GM19239 (cell line): ENCODE measurements around the gene RALGAPA2.

Source experiments
- DNase-seq: peaks from one replicate; pipeline ENCODE4 v3.0.0; 2011; ENCODE audit warnings: low spot score; ENCODE audit not compliant: insufficient read length
- FAIRE-seq: peaks from 2 replicates; lab custom pipeline; 2011; peaks lifted over from hg19 to GRCh38; lab: Jason Lieb, UNC

The RALGAPA2 gene

DNA sequence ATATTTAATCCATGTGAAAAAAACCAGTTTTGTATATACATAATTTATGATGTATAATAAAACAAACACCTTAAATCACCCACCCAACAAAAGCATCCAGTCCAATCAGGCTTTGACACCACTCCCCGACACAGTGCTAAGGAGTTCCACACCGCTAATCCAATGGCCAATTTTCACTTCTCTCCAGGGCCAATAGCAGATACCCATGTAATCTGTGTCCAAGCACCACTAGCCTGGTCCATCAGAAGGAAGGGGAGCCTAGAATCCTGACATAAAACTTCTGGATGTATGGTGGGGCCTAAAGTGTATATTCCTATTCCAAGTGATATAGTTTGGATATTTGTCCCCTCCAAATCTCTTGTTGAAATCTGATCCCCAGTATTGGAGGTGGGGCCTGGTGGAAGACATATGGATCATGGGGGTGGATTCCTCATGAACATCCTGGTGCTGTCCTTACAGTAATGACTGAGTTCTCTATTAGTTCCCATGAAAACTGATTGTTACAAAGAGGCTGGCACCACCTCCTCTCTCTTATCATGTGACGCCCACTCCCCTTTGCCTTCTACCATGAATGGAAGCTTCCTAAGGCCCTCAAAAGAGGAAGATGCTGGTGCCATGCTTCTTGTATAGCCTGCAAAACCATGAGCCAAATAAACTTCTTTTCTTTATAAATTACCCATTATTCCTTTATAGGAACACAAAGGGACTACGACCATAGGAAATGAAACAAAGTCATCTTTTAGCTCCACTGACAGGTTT lies 20.8 kb downstream of the RALGAPA2 start:
- no peak for DNase-seq
- no peak for FAIRE-seq

DNA sequence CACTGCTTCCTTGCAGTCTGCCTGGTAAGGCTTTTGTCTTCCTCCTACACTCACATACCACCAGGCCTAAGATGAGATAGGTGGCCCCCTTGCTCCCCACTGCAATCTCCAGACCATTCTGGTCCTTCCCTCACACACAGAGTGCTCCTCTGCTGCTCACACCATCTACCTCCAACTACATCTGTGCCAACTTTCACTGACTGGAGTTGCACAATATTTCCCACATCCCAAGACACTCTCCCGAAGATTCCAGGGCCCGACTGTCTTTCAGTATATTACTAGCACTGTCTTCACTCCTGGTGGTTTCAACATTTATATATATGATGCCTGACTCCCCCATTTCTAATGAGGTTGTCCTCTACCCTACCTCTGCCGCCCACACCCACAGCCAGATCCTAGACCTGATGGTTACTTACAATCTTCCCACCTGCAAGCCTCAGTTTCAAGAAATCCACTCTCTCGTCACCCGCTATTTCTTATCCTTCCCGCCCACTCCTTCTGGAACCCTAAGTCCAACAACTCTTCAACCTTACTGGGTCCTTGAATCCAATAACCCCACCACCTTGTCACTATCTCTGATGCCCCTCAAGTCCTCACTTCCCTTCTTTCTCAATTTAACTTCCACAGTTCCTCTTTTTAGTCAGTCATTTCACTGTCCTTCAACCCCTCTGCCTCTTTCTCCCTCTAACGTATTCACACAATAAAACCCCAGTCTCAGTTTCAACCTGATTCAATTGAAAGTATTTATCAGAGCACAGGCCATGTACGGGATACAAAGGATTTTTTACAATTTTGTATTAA lies 21.6 kb downstream of the RALGAPA2 start:
- DNase-seq (no peak), FAIRE-seq (peak; percentile 92)

DNA sequence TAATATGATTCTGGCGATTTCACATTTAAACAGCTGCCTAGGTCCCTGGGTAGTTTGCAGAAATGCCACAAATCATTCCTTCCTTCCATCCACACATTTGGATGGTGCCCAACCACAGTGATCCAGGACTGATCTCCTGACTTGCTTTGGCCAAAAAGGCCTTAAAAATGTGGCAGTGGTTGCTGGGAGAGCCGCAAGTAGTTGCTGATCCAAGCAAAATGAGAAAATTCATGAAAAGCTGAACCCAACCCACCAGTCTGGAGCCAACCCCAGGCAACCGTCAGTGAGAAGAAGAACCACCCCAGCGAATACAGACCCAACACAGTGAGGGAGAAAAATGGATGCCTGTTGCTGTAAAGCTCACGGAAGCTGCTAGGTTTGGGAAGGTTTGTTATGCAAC lies 25.1 kb downstream of the RALGAPA2 start:
- DNase-seq (no peak), FAIRE-seq (no peak)

- DNase-seq (no peak), FAIRE-seq (no peak)
Measured at GRCh38 chr20:20685635-20686034, 26.8 kb downstream of the RALGAPA2 start.

- no peak for FAIRE-seq
Measured at GRCh38 chr20:20683481-20684321, 28.7 kb downstream of the RALGAPA2 start.

GRCh38 chr20:20683020-20683419 lies 29.4 kb downstream of the RALGAPA2 start:
- DNase-seq (no peak), FAIRE-seq (no peak)

More at GRCh38 chr20:20683481-20684321, 28.7 kb downstream of the RALGAPA2 start:
- DNase-seq: no peak

DNA sequence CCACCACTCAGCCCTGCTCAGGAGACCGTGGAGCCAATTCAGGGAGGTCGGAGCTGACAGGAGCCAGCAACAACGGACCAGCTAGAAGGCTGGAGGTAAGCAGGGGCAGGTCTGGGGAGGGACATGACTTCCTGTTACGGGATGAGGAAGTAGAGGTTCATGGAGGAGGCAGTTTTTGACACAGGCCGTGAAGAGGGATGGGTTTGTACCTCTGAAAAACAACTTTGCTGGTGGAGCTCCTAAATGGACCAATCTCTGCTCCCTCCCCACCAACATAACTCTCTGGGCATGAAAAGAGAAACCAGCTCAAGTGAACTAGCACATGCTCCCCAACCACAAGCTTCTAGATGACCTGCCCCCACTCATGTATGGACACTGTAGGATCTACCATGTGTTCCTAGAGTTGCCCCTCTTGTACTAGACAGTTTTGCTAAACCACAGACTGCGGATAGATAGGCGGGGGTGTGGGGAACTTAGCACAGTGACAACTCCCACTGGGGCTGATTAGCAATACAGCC lies 31.4 kb downstream of the RALGAPA2 start:
- no peak for DNase-seq
- FAIRE-seq: peak; percentile 72

DNA sequence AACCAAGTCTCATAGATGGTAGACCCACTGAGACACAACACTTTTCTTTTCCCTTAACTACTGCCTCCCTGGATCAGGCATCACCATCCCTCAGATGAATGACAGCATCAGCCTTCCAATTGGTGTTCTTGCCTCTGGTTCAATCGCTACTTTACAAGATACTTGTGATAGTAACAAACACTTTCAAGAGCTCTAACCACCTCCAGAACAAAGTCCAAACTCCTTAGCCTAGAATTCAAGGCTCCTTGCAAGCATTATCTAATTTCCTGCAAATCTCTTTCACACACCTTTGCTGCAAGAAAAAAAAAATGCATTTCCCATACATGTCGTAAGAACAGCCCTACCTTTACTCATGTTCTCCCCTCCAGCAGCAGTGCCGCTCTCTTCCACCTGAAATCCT lies 33.1 kb downstream of the RALGAPA2 start:
- DNase-seq (no peak), FAIRE-seq (no peak)

GRCh38 chr20:20677186-20677585 lies 35.3 kb downstream of the RALGAPA2 start:
- no peak for DNase-seq
- FAIRE-seq: no peak

GRCh38 chr20:20668639-20669038 lies 43.8 kb downstream of the RALGAPA2 start:
- FAIRE-seq: peak; percentile 98
- peak; percentile 58 for DNase-seq

GRCh38 chr20:20666359-20666758 lies 46.1 kb downstream of the RALGAPA2 start:
- FAIRE-seq: no peak

DNA sequence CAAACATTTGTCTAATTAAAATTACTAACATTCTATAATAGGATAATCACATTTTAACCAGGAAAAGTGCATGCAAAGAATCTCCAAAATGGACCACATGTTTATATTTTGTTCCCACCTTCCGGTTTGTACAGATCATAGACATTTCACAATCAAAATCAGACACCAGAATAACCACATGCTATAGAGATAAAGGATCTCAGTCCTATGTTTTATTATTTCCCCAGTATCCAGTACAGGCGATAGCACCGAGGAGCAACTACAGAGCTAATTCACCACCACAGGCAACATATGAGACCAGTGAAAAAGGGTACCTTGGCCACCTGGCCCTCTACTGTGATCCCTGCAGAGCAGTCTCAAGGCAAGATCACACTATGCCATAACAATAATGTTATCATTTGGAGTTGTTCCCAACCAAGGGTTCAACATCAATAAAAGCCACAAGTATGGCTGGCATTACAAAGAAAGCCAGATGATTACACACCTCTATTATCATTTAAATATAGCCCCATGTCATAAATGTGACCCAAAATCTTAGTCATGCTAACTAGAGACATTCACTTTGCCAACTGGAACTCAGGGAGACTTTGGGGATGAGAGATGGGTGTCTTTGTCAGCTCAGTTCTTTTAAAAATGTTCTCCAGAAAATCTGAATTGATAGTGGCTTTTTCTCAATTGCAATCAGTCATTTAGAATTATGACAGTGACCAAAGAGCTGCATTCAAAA lies 46.7 kb downstream of the RALGAPA2 start:
- DNase-seq: no peak
- FAIRE-seq: no peak

More at GRCh38 chr20:20666359-20666758, 46.1 kb downstream of the RALGAPA2 start:
- DNase-seq: no peak

DNA sequence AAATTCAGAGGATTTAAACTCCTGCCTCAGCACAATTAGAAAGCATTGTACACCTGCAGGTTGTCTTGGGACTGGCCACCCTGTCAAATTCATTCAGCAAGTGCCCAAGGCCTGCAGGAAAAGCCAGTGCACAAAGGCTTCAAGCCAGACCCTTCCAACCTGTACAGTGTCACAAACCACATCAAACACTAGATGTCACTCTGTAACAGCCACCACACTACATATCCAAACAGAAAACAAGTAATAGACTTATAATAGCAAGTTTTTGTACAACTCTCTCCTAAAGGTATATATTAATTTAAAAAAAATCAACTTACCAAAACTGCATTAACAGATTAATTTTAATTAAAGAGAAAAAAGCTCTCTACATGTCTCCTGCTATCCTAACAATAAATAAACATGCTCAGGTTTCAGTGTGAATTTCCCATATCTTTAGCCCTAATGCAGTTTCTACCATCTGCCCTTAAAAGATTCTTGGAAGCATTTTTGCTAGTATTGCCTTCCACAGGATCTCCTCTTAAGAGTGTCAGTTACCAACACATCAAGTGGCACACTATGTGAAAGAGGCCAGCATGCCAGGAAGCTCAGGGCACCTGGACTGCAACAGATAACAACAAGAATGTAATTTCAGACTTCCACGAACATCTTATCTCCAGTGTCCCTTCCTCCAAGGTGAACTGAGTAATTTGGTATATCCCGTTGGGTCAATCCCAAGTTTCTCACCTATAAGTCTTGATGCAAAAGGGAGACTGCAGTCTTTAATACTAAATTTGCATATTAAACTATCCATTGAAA lies 47.5 kb downstream of the RALGAPA2 start:
- peak; percentile 88 for FAIRE-seq

DNA sequence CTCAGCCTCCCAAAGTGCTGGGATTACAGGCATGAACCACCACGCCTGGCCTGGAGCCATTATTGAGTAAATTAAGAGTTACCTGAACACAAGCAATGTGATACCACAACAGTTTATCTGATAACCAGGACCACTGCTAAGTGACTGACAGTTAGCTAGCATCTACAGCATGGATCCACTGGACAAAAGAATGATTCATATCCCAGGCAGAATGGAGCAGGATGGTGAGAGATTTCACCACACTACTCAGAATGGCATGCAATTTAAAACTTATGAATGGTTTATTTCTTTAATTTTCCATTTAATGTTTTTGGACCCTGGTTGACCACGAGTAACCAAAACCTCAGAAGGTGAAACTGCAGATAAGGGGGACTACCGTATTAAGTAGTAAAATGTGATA lies 48.6 kb downstream of the RALGAPA2 start:
- FAIRE-seq (no peak), DNase-seq (no peak)

More for the DNA sequence above, 47.5 kb downstream of the RALGAPA2 start:
- no peak for DNase-seq

- FAIRE-seq (no peak), DNase-seq (no peak)
Measured at GRCh38 chr20:20658871-20659431, 53.5 kb downstream of the RALGAPA2 start.

DNA sequence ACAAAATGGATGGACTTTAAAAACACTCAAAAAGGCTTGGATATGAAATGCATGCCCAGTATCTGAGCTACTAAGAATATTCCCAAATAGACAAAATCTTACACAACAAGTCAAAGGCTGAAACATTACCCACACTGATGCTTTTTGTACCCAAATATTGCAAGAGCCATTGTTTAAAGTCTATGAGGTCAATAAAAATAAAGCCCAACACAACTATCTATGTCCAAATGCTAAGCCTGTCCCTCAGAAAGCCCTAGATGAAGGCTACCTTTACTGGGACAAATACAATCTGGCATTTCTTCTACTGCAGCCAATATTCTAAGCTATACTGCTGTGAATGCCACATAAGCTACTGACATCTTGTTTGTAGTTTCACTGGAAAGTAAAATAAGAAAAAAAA lies 54.3 kb downstream of the RALGAPA2 start:
- FAIRE-seq: no peak
- DNase-seq: no peak

- DNase-seq (no peak), FAIRE-seq (no peak)
Measured at GRCh38 chr20:20657092-20657491, 55.4 kb downstream of the RALGAPA2 start.

DNA sequence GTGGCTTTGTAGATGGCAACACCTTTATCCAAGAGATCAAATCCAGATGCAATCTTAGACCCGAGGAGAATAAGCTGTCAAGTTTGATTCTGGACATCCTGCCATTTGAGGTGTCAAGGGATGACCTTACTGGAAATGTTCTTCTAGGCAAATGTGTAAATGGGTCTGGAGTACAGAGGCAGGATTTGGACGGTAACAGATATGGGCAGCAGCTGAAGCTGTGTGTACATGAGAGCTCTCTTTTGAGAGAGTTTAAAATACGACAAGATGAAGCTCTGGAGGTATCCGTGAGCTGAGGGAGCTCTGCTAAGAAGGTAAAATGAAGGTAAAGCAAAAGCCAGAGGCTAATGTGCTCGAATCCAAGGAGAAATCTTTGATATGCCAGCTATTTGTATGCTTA lies 56.6 kb downstream of the RALGAPA2 start:
- FAIRE-seq: no peak
- DNase-seq: no peak

- DNase-seq: no peak
- no peak for FAIRE-seq
Measured at GRCh38 chr20:20649945-20650344, 62.5 kb downstream of the RALGAPA2 start.
